Measurements from ENCODE around the gene DDX5. TPM values are rescaled to one million over a fixed set of nuclear protein-coding genes. Genes with fewer than 3 reads are reported as not detected.
A peak's percentile ranks its signal among the peaks of the same experiment; 100 is the strongest.

Gene DDX5
- total and polyA plus RNA-seq, 2 of the 13 experiments (the other 11 are each of a cell fraction or from before 2014, with no cell fraction given): 503 to 684 TPM

GRCh38 chr17:64504769-64505339 is 1.2 kb downstream of the DDX5 start (continued):
- TF ChIP-seq, protein P1, sequence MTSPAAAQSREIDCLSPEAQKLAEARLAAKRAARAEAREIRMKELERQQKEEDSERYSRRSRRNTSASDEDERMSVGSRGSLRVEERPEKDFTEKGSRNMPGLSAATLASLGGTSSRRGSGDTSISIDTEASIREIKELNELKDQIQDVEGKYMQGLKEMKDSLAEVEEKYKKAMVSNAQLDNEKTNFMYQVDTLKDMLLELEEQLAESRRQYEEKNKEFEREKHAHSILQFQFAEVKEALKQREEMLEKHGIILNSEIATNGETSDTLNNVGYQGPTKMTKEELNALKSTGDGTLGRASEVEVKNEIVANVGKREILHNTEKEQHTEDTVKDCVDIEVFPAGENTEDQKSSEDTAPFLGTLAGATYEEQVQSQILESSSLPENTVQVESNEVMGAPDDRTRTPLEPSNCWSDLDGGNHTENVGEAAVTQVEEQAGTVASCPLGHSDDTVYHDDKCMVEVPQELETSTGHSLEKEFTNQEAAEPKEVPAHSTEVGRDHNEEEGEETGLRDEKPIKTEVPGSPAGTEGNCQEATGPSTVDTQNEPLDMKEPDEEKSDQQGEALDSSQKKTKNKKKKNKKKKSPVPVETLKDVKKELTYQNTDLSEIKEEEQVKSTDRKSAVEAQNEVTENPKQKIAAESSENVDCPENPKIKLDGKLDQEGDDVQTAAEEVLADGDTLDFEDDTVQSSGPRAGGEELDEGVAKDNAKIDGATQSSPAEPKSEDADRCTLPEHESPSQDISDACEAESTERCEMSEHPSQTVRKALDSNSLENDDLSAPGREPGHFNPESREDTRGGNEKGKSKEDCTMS (CRISPR knock-in tag; conservative IDR thresholded peaks at IDR 0.05): no peak
- no peak for TF ChIP-seq ZNF253 (CRISPR knock-in tag; IDR thresholded peaks at IDR 0.05; ENCODE audit: borderline replicate concordance)
- no peak; the same call in 1 of the 2 replicates for TF ChIP-seq ZNF547 (CRISPR knock-in tag; IDR thresholded peaks at IDR 0.05)
- TF ChIP-seq ZNF383 (CRISPR knock-in tag; IDR thresholded peaks at IDR 0.05; ENCODE audit: borderline replicate concordance): no peak
- TF ChIP-seq POGZ (CRISPR knock-in tag; IDR thresholded peaks at IDR 0.05): no peak; the same call in 1 of the 2 replicates
- TF ChIP-seq ZKSCAN1 (IDR thresholded peaks at IDR 0.05; ENCODE audit: low read length): no peak
- TF ChIP-seq ARNTL (CRISPR knock-in tag; IDR thresholded peaks at IDR 0.05): no peak
- TF ChIP-seq BRF2 (CRISPR knock-in tag; IDR thresholded peaks at IDR 0.05): 0 out of 2 replicates have a peak, but pooled peaks have one; percentile 23
- TF ChIP-seq GABPB1 (CRISPR knock-in tag; IDR thresholded peaks at IDR 0.05): no peak
- no peak for TF ChIP-seq ZBTB10 (CRISPR knock-in tag; IDR thresholded peaks at IDR 0.05; ENCODE audit: borderline replicate concordance)
- no peak for TF ChIP-seq LCORL (IDR thresholded peaks at IDR 0.05)
- peak; percentile 36 for TF ChIP-seq LCORL (CRISPR knock-in tag; IDR thresholded peaks at IDR 0.05)
- no peak for TF ChIP-seq FLYWCH1 (CRISPR knock-in tag; IDR thresholded peaks at IDR 0.05)
- TF ChIP-seq GFI1 (CRISPR knock-in tag; IDR thresholded peaks at IDR 0.05; ENCODE audit: borderline replicate concordance): 0 out of 2 replicates have a peak, but pooled peaks have one; percentile 20
- no peak for TF ChIP-seq HOXA9 (CRISPR knock-in tag; IDR thresholded peaks at IDR 0.05; ENCODE audit: borderline replicate concordance)
- no peak for TF ChIP-seq ZSCAN21 (CRISPR knock-in tag; IDR thresholded peaks at IDR 0.05; ENCODE audit: borderline replicate concordance)
- no peak for TF ChIP-seq HNF4A (CRISPR knock-in tag; IDR thresholded peaks at IDR 0.05)
- no peak for TF ChIP-seq CSRNP1 (CRISPR knock-in tag; IDR thresholded peaks at IDR 0.05)
- no peak for TF ChIP-seq SAFB2 (CRISPR knock-in tag; IDR thresholded peaks at IDR 0.05; ENCODE audit: borderline replicate concordance, low read depth)
- TF ChIP-seq IRX3 (CRISPR knock-in tag; IDR thresholded peaks at IDR 0.05; ENCODE audit: borderline replicate concordance, low read depth): no peak
- no peak for TF ChIP-seq RFX1 (IDR thresholded peaks at IDR 0.05)
- TF ChIP-seq HNRNPUL1 (IDR thresholded peaks at IDR 0.05; ENCODE audit: low read depth, low read length): no peak

Measured in HepG2 (cell line).